Stimulated activated CD8-positive, alpha-beta memory T cell treated with anti-CD3 and anti-CD28 coated beads, Interleukin-2, amount 100 ng/mL, for 1 hour (primary cell): Measurements from ENCODE around the gene SLC26A8.
"Not testable (repeated sequence)": the region's sequence is repeated elsewhere in the genome, so short reads cannot be mapped to it uniquely, and the experiment has no call there.

Source experiments
- DNase-seq, 2 donors: peaks; one replicate each; pipeline ENCODE4 v3.0.0-alpha.2; 2020; ENCODE audit warnings: low read depth in 2 of 2

SLC26A8 gene

GRCh38 chr6:35948725-35949124 is 75.7 kb downstream of the SLC26A8 start:
- DNase-seq, result no peak

GRCh38 chr6:35945650-35946025 is 78.8 kb downstream of the SLC26A8 start:
- no peak for DNase-seq

- DNase-seq, result no peak
These were observed 81.1 kb downstream of the SLC26A8 start for GRCh38 chr6:35943390-35943789.

- no peak for DNase-seq
These were observed 82.1 kb downstream of the SLC26A8 start for GRCh38 chr6:35942355-35942754.

GRCh38 chr6:35941170-35941569 is 83.3 kb downstream of the SLC26A8 start:
- not testable (repeated sequence) for DNase-seq

GRCh38 chr6:35940014-35940413 is 84.4 kb downstream of the SLC26A8 start:
- not testable (repeated sequence) for DNase-seq

- DNase-seq, result not testable (repeated sequence)
These were observed 85.2 kb downstream of the SLC26A8 start for GRCh38 chr6:35939259-35939658.

GRCh38 chr6:35936681-35937359 is 87.6 kb downstream of the SLC26A8 start:
- no peak for DNase-seq

GRCh38 chr6:35935469-35935868 is 89.0 kb downstream of the SLC26A8 start:
- no peak for DNase-seq

- DNase-seq, result no peak
These were observed 90.6 kb downstream of the SLC26A8 start for GRCh38 chr6:35933844-35934243.

GRCh38 chr6:35931873-35932272 is 92.6 kb downstream of the SLC26A8 start:
- DNase-seq, result not testable (repeated sequence)

- no peak for DNase-seq
These were observed 93.3 kb downstream of the SLC26A8 start for GRCh38 chr6:35931120-35931561.

- DNase-seq, result no peak
These were observed 94.8 kb downstream of the SLC26A8 start for GRCh38 chr6:35929601-35930000.

GRCh38 chr6:35926509-35927215 is 97.8 kb downstream of the SLC26A8 start:
- DNase-seq, result no peak

GRCh38 chr6:35925961-35926360 is 98.5 kb downstream of the SLC26A8 start:
- DNase-seq, result no peak

- DNase-seq, result no peak
These were observed 100.3 kb downstream of the SLC26A8 start for GRCh38 chr6:35924146-35924545.

- DNase-seq, result no peak
These were observed 102.3 kb downstream of the SLC26A8 start for GRCh38 chr6:35922139-35922554.

GRCh38 chr6:35920793-35921732 is 103.4 kb downstream of the SLC26A8 start, which contains the start of gene SRPK1:
Gene SRPK1 (minus strand): TSS chr6:35921098. CDS start chr6:35921056, 42 bp downstream.
- DNase-seq, result peak; percentile 71 to 76

- DNase-seq, result peak; percentile 13 to 20
These were observed 104.4 kb downstream of the SLC26A8 start for GRCh38 chr6:35919827-35920751.

GRCh38 chr6:35919085-35919826 is 105.2 kb downstream of the SLC26A8 start:
- no peak for DNase-seq
